ENCODE results near the gene PTPRJ.

PTPRJ gene

DNA sequence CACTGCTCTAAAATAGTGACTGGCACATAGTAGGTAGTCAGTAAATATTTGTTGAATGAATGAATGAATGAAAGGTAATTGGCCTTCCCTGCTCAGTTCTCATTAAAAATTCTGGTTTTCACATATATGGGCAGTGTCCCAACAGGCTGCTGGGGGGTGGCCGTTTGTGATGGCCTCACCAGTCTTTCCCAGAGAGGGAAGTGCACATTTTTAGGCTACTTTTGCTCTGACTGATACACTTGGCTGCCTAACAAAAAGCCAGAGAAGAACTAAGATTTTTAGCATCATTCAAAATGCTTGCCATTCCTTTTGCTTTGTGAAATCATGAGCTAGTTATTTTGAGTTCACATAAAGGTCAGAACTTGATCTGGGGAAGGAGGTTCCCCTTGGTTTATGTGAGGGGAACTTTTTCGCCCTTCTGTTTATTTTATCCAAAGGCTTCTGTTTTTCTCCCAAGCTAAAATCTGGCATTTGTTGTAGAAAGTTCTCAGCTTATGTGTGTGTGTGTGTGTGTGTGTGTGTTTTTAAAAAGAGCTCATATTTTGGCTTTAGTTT is 83.1 kb downstream of the PTPRJ start:
- peak; percentile 96 for DNase-seq (ENCODE audit: low read depth)

DNA sequence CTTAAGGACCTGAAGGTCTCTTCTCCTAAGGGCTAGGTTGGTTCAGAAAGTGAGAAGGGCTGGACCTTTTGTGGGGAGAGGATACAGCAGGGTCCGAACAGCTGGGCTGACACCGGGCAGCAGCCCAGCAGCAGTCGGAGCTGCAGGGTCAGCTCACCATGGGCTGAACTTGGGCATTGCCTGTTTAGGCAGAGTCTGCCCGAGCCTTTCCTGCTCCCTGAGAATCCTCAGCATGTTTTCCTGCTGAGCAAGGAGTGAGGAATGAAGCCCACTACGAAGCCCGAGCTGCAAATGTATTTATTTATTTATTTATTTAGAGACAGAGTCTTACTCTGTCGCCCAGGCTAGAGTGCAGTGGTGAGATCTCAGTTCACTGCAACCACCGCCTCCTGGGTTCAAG is 83.9 kb downstream of the PTPRJ start:
- DNase-seq (ENCODE audit: low read depth) = peak; percentile 73

DNA sequence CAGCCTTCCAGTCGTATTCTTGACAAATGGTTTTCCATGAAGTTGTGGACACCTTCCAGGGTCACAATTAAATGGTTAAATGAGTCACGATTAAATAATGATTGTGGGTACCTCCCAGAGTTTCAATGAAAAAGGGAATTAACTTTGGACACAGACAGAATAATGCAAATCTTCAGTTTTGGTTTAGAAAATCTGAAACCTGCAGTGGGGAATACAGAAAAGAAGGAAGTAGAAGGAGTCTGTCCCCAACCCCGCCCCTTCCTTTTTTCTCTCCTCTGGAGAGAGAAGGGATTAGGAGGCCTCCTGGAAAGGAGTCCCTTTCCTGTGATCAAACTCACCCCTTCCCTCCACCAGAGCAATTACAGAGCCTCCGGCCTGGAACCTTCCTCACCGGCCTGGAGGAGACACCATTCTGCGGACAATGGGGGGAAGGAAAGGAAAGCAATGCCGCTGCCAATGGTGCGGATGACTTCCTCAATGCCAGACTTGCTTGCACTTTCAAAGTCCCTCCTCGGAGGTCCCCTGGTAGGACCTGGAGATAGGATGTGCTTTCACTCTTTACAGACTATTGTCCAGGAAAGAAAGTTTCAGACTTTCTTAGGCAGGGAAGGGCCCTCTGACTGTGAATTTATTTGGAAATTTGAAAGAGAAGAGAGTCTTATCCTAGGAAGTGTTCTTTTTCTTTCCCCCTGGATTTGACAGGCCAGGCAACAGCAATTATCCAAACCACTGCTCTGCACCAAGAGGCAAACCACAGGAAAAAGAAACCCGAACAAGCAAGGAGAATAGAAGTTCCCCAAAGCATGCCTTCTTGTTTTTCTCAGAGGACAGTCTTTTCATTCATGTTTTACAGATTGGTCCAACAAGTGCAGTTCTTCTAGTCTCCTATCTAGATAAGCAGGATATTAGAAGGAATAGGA is 86.8 kb downstream of the PTPRJ start:
- DNase-seq (ENCODE audit: low read depth) = no peak

DNA sequence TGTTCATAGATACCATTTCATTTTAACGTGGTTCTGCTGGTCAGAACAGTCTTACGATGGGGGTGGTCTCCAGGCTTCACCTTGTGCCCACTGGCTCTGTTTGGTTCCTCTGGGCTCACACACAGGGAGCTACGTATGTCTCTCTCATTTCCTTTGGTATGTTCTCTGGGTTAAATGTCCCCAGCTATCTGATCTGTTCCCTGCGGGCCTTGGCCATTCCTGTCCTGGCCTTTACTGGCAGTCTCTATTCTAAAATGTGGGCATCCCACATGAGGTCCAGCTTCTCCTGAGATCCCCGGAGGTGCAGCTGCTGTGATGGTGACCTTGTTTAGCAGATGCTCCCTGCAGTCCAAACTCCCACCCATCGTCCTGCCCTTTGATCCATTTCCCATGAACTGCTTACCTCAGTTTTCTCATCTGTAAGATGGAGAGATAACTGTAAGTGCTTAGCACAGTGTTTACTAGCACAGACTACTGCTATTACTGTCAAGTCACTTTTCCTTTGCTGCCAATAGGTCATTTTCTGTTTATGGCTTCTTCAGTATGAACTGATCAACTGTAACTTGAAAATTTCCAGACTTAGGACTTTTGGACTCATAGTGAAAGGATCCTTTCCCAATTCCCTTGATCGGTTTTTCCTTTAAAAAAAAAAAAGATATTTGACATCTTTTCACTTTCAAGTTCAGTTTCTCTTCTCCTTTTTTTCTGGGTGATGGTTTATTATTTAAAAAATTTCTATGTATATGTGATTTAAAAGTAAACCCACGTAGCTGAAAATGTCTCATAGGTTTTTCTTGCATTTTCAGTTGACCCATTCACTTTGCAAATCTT is 92.9 kb downstream of the PTPRJ start:
- no peak for DNase-seq (ENCODE audit: low read depth)

DNA sequence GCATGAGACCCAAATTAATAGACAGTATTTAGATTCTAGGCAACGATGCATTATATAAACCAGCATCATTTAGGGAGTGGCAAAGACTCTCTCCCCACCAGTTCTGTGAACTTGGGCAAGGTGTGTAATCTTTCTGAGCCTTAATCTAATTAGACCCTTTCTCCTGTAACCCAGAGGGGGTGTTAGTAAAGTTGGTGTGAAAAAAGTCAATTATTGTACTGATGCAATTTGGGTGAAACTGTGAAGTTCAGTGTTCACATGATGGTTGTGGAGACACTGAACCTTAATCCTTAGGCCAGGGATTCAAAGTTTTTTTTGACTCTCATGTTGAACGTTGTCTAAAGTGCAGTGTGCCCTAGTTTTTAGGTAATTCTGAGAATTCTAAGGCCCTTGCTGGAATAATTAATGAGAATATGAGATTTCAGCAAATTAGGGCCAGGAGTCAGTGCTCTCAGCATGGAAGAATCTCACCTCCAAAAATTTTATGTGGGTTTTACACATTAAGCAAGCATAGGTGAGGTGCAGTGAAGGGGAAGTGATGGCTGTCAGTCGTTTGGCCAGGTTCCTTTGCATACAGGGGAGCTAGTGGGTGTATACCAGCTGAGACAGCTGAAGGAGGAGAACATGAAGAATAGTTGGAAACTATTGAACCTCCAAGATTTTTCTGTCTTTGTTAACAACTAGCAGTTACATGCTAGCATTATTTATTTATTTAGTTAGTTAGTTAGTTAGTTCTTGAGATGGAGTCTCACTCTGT is 94.2 kb downstream of the PTPRJ start:
- no peak for DNase-seq (ENCODE audit: low read depth)

DNA sequence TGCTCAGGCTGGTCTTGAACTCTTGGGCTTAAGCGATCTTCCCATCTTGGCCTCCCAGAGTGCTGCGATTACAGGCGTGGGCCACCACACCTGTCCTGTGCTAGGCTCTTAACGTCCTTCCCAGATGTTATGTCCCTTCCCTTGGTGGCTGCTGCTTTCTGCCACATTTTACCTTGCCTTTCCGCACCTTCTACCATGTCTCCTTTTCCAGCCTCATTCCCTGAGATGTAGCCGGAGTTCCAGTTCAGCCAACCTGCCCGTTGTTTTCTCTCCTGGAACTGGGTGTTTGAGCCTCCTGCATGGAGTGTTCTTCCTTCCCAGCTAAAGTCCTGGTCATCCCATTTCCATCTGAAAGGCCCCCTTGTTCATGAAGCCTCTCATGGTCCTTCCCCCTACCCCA is 95.3 kb downstream of the PTPRJ start:
- DNase-seq (ENCODE audit: low read depth) = no peak

DNA sequence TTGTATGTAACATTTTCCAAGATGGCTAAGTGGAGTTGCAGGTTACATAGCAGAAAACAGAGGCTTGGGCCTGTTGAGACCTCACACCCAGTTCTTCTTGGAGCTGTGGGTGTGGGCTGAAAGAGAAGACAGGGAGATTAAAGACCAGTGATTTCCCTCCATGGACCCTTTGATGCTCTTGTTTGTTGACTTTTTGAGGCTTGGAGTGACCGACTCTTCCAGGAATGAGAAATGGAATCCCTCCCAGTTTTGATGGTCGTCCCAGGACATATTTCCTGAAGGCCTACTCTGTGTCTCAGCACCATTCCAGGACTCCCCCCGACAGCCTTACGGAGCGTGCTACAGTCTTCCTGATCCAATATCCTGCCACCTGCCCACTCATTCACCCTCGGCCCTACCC is 96.9 kb downstream of the PTPRJ start:
- DNase-seq (ENCODE audit: low read depth) = no peak

DNA sequence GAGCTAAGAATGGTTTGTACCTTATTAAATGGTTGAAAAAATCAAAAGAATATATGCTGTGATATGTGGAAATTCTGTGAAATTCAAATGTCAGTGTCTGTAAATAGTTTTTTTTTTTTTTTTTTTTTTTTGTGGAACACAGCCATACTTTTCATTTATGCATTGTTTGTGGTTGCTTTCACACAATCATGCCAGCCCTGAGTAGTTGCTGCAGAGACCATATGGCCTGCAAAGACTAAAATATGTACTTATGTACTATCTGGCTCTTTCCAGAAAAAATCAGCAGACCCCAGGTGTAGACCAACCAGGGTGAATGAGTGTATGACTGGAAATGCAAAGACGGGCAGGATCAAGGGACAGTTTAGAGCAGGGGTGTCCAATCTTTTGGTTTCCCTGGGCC is 98.3 kb downstream of the PTPRJ start:
- DNase-seq (ENCODE audit: low read depth) = no peak

DNA sequence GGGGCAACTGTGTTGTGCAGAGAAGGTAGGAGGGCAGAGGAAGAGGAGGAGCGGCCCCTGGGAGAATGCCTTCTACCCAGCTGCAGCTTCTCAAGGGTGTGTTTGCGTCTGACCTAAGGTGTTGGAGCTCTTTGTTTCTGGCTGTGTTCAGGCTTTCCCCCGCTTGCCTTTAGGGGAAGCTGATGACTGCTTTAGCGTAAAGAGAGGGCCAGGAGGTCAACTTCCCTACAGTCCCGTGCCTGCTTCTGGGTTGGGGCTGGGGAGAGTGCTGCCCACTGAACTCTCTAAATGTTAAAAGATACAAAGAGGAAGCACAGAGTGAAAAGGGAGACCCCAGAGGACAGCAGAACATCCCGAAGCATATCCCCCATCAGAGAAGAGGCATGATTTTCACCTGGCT is 99.2 kb downstream of the PTPRJ start:
- no peak for DNase-seq (ENCODE audit: low read depth)

DNA sequence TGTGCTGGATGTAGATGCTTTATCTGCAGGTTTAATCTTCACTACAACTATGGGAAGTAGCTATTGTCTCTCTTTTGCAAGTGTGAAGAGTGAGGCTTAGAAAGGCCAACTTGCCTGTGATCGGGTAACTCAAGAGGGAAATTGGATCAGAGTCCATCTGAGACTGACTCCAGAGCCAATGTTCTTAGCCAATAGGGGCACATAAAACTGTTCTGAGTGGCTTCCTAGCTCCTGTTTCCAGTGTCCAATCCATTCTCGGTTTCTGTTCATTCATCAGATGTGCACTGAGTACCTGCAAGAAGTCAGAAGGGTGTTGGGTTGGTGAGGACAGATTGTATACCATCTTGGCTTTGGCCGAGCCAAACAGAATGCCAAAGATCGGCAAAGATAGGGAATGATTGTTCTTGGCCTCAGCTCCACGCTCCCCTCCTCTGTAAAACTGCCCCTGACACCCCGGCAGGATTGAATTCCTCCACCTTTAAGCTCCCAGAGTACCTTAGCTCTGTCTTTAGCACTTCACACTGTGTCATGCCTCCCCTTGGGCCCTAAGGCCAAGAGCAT is 100.0 kb downstream of the PTPRJ start:
- DNase-seq (ENCODE audit: low read depth) = no peak

DNA sequence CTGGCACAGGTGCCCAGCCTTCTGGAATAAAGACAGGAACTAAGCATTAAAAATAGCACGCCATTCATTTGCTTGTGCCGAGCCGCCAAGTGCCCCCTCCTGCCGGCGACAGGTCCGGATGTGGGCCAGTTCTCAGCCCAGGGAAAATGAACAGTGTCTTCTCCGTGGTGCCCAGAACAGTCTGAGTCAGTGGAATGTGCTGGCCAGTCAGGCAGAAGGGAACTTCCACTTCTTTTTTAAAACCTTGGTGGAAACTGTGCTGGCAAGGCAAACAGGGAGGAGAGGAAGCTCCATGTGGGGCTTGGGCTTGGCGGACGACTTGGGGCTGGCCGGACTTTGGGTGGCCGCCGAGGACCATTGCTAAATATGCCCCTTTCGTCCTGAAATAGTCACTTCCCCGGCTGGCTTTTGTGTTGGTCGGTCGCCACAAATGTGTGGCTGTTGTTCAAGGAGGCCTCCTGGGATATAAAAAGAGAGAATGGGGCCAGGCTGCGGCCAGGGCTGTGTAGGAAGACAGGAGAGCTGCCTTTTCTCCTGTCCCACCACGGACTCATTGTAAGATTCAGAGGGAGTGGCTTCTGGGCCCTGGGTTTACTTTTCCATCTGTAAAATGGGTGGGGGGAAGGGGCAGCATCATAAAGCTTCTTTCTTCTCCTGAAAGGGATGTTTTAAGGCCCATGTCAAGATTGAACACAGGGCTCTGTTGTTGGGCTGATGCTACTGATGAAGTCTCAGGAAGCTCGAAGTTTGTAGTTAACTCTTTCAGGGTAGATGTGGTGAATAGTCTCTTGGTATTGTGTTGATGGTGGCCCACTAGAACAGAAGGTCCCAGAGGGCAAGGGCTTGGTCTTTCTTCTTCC is 101.0 kb downstream of the PTPRJ start:
- peak; percentile 70 for DNase-seq (ENCODE audit: low read depth)

DNA sequence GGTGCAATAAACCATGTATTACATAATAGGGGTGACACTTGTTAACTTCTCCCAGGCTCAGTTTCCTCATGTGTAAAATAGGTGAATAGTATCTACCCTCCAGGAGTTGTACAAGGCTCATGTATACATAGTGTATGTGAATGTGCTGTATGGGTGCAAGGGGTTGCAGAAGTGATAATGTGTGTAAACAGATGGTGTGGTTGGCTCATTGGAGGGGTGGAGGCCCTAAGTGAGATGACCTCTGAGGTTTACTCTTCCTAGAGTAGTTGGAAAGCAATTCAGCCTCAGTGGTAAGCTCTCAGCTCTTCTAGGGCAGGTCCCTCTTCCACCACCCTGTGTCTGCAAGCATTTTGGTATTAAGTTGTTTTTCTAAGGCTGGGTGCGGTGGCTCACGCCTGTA is 102.4 kb downstream of the PTPRJ start:
- DNase-seq (ENCODE audit: low read depth) = no peak

DNA sequence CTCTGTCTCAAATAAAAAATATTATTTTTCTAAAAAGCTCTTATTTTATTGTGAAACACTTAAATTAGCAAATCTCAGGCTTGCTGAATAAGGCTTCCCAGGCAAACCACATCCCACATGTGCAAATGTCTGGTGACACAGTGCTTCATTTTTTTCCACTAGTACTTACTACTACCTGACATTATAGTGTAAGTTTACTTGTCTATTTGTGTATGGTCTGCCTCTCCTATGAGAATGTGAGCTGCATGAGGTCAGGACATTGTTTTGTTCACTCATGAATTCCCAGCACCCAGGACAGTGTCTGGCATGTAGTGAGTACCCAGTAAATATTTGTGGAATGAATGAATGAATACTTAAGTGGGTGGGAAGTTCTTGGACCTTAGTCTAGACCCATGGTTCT is 103.1 kb downstream of the PTPRJ start:
- peak; percentile 67 for DNase-seq (ENCODE audit: low read depth)

DNA sequence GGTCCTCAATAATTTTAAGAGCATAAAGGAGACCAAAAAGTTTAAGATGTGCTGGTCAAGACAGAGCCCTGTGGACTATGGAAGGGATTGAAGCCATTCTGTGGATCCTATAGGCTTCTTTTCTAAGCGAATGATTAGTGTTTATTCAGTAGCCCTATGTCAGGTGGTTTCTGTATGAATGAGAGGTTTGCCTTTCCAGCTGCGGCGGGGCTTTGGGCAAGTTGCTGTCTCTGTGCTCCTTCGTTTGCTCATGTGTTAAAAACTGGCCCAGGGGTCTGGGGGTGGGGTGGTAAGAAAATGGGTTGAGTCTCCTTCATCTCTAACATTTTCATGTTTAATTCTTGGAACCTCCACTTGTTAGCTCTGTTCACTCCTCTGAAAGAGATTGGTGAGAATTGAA is 105.3 kb downstream of the PTPRJ start:
- no peak for DNase-seq (ENCODE audit: low read depth)

DNA sequence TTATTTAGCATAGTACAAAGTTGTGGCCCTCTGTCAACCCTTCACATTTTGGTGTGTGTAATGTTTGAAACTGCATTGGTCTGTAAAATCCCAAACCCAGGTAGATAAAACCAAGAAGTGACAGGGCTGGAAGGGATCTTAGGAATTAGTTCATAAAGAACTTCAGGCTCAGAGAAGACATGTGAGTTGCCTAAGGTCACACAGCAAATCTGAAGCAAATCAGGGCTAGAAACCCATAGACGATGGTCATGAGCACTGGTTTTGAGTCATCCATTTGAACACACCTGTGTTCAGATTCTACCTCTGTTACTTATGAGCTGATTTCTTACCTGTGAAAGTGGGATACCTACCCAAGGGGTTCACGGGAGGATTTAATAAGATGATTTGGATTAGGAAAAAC is 107.1 kb downstream of the PTPRJ start:
- DNase-seq (ENCODE audit: low read depth) = no peak

DNA sequence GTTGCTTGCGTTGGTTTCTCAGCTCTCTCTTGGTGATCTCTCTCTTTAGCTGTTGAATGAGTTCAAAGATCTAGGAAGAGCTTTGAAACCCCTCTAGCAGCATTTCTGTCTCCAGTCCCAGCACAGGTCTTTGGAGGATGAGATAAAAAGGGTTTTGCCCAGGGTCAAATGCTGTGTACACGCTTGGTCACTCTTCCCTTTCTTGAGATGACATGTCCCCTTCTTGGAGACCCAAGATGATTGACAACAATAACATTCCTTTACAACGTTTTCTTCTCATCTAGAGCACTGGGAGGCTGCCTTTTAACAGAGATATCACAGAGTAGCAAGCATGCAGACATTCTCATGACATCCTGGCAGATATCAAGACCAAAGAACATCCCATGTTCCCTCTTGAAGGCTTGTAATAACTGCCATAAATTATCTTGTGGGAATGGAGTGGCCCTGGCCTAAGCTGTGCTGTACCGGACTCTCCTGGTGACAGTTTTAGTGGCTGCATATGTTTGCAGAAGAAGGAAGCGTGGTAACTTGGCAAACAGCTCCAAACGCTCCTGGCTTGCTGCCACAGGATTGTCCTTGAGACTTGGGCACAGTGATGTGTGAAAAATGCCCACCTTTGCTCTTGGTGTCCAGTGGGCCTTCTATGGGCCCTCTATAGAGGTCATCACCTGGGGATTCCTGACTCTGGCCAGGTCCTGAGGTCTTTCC is 107.8 kb downstream of the PTPRJ start:
- DNase-seq (ENCODE audit: low read depth) = no peak

DNA sequence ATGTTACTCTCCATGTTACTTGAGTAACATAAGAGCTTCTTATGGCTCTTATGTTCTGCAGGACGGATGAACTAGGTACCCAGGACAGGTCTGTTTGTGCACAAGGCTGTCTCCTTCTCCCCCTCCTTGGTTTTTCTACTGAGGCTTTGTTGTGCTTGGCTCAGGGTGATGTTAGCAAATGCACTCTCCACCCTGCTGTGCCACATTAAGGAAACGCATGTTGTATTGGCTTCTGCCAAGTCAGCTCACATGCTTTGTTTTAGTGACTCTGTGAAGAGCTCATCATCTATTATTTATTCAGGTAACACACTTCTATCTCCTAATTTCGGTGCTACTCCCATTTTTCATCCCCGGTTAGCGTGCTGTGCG is 108.3 kb downstream of the PTPRJ start:
- DNase-seq (ENCODE audit: low read depth) = no peak

DNA sequence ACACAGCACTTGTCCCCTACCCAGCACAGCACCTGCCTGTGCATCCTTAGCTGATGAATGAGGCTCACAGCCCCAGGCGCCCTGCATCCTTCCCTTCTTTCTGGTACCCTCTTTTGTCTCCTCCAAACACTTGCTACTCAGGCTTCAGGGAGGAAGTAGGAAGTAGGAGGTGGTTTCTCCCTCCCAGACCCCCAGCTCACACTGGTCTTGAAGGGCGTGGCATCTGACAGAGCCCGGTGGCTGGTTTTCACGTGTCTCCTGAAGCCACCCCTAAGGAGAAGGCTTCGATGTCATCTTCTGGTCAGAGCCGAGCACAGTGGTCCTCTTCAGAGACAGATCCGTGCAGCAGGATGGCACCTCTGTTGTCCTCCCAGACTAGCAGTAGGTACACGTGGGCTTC is 109.8 kb downstream of the PTPRJ start:
- no peak for DNase-seq (ENCODE audit: low read depth)

DNA sequence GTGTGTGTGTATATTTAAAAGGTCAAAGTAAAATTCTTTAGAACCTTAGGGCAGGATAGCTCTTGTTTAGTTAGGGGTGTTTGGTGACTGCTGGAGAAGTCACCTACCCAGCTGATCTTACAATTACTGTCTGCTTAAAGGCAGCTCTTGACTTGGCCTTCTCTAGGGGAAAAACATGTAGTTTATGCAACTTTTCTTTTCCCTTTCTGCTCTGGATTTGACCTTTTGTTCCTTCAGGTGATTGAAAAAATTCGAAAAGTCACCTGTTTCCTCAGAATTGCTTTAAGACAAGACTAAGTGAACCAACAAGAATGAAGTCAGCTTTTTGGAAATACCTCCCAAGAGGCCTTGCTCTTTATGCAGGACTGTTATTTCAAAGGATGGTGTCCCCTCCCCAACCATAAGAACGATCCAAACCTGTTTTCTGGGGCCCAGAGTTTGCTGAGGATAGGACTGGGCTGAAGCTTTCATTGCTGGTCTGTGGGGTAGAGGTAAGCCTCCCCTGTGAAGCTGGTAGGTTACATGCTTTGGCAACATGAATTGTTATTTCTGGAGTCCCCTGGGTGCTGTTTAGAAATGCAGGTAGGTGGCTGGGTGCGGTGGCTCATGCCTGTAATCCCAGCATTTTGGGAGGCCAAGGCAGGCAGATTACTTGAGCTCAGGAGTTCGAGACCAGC is 111.2 kb downstream of the PTPRJ start:
- no peak for DNase-seq (ENCODE audit: low read depth)

DNA sequence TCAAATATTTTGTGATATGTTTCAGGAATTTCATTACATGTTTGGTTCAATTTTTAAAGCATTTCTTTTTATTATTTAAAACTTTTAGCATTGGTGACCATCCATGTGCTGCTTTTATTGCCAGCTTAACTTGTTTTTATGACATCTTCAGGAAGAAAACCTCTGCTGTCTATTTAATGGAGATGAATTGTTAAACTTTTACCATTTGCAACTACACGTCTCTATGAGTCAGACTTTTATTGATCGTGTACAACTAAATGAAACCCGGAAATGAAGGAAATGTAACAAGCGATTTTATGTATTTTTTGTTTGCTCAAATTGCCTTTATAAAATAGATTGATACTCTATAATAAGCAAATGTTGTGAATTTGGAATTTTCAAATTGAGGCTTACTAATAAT is 113.0 kb downstream of the PTPRJ start:
- DNase-seq (ENCODE audit: low read depth) = no peak

Data from amniotic epithelial cell (primary cell).